Panc1 (cell line): ENCODE measurements around the gene PROX1. TPM values are rescaled to one million over a fixed set of nuclear protein-coding genes. Genes with fewer than 3 reads are reported as not detected.

Source experiments
- ATAC-seq: fragments of 200-7000 bp; cut with Tn5 transposase; 2 replicates; pipeline ENCODE4 v1.9.1; 2020; ENCODE audit warnings: mild to moderate bottlenecking, moderate library complexity
- BruUV-seq: library from RNA; stranded (reverse); fragments of 400-500 nt; replicated peaks from 2 replicates; lab custom pipeline; 2021; lab: Mats Ljungman, UMichigan
- CTCF ChIA-PET: fragments of 300-600 bp; sonication (Branson Sonifier 250); formaldehyde crosslinking; loops from one replicate; lab custom pipeline; 2022; ENCODE audit warnings: antibody characterized with exemption; lab: Charles Lee
- POLR2A ChIA-PET: fragments of 300-600 bp; sonication (Branson Sonifier 250); formaldehyde crosslinking; loops from one replicate; lab custom pipeline; 2022; ENCODE audit warnings: antibody characterized with exemption; lab: Charles Lee
- DNase-seq: peaks from one replicate; pipeline ENCODE4 v3.0.0-alpha.2; 2010; ENCODE audit warnings: low read depth, low spot score
- H3K27ac ChIP-seq: 2 replicates; pipeline ENCODE4 v1.5.1; 2011; ENCODE audit warnings: mild to moderate bottlenecking, low read length, inconsistent platforms
- H3K27me3 ChIP-seq: fragments of 200-500 bp; sonication (Bioruptor generic); 2 replicates; pipeline ENCODE4 v1.6.0; 2014; ENCODE audit warnings: low read length, inconsistent platforms; ENCODE audit not compliant: control insufficient read depth, insufficient read depth
- H3K36me3 ChIP-seq: fragments of 200-500 bp; sonication (Bioruptor generic); 2 replicates; pipeline ENCODE4 v1.5.1; 2014; ENCODE audit warnings: inconsistent platforms, mild to moderate bottlenecking, low read length, moderate library complexity; ENCODE audit not compliant: control insufficient read depth, insufficient read depth
- H3K4me1 ChIP-seq: 2 replicates; pipeline ENCODE4 v1.5.1; 2011; ENCODE audit warnings: inconsistent platforms, mild to moderate bottlenecking, low read length, moderate library complexity; ENCODE audit not compliant: control insufficient read depth, insufficient read depth
- H3K4me3 ChIP-seq, 2 experiments: 2 replicates each; pipeline ENCODE4 v1.5.1; 2011 to 2012; ENCODE audit warnings: low read depth in 2 of 2, low read length in 2 of 2, mild to moderate bottlenecking in 2 of 2, inconsistent platforms in 1 of 2, moderate library complexity in 1 of 2
- H3K9me3 ChIP-seq: fragments of 200-500 bp; sonication (Bioruptor generic); 2 replicates; pipeline ENCODE4 v1.5.1; 2014; ENCODE audit warnings: low read depth, mild to moderate bottlenecking, inconsistent platforms, low read length, moderate library complexity; ENCODE audit not compliant: control insufficient read depth, insufficient read depth
- CTCF ChIP-seq: fragments of 450-650 bp; IDR thresholded peaks from 2 replicates; pipeline ENCODE4 v1.5.1; 2017; ENCODE audit warnings: mild to moderate bottlenecking
- POLR2AphosphoS5 ChIP-seq: IDR thresholded peaks from 2 replicates; pipeline ENCODE4 v1.6.1; 2012; ENCODE audit warnings: mild to moderate bottlenecking, low read depth, low read length, moderate library complexity
- SIN3A ChIP-seq: IDR thresholded peaks from 2 replicates; pipeline ENCODE4 v1.6.1; 2012; ENCODE audit warnings: low read depth, mild to moderate bottlenecking, low read length, moderate library complexity, borderline replicate concordance; ENCODE audit not compliant: insufficient read depth
- TCF7L2 ChIP-seq: IDR thresholded peaks from 2 replicates; pipeline ENCODE4 v1.6.1; 2011; ENCODE audit warnings: mild to moderate bottlenecking, low read depth, low read length, inconsistent platforms
- in situ Hi-C: cut with HindIII; loops from 2 replicates; pipeline ENCODE4 v1.10.0; 2016; ENCODE audit warnings: low sequenced_read_pairs, low pct_unique_long_range_greater_than_20kb
- intact Hi-C: fragments of 100-400 bp; cut with micrococcal nuclease; formaldehyde crosslinking; loops from one replicate; pipeline ENCODE4 v1.10.0; 2022; ENCODE audit not compliant: unreplicated experiment
- total RNA-seq: library from RNA; stranded (reverse); gene quantifications from one replicate; pipeline ENCODE4 v1.2.1, GENCODE V29; 2021; ENCODE audit not compliant: unreplicated experiment
- TF ChIP-seq, protein P1 (sequence below), 2 experiments: IDR thresholded peaks; 2 replicates each; pipeline ENCODE4 v1.6.1; 2011 to 2012; ENCODE audit warnings: low read depth in 2 of 2, control low read depth in 1 of 2, low read length in 1 of 2, mild to moderate bottlenecking in 1 of 2, moderate library complexity in 1 of 2; ENCODE audit not compliant: insufficient read depth in 1 of 2

Gene PROX1
- total RNA-seq, 1 experiment from 2014 or later = 0.13 TPM

DNA sequence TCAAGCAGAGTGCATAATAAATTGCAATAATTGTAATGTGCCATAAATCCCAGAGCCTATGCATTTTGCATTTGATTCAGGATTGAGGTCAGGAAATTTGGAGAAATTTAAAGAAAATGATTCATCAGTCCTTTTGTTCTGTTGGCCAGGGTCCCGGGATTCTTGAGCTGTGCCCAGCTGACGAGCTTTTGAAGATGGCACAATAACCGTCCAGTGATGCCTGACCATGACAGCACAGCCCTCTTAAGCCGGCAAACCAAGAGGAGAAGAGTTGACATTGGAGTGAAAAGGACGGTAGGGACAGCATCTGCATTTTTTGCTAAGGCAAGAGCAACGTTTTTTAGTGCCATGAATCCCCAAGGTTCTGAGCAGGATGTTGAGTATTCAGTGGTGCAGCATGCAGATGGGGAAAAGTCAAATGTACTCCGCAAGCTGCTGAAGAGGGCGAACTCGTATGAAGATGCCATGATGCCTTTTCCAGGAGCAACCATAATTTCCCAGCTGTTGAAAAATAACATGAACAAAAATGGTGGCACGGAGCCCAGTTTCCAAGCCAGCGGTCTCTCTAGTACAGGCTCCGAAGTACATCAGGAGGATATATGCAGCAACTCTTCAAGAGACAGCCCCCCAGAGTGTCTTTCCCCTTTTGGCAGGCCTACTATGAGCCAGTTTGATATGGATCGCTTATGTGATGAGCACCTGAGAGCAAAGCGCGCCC, 8.7 kb downstream of the PROX1 start:
- H3K4me3 ChIP-seq = no peak overlapping the region
- H3K9me3 ChIP-seq = no peaks in the 10 kb centered on the region
- ATAC-seq (no peak), DNase-seq (no peak)
- no peaks in the 10 kb centered on the region for H3K4me1 ChIP-seq
- ChIA-PET POLR2A (no interaction called here), CTCF (no interaction called here)
- in situ Hi-C loops (no loop called here), intact Hi-C loops (no loop called here)
- no peak overlapping the region for H3K27ac ChIP-seq
- H3K27me3 ChIP-seq = peaks cover 40% of the 10 kb centered on the region
- no peaks in the 10 kb centered on the region for H3K36me3 ChIP-seq
- BruUV-seq = no TSS peak
- no peak for TF ChIP-seq TCF7L2
- TF ChIP-seq POLR2AphosphoS5 = no peak

DNA sequence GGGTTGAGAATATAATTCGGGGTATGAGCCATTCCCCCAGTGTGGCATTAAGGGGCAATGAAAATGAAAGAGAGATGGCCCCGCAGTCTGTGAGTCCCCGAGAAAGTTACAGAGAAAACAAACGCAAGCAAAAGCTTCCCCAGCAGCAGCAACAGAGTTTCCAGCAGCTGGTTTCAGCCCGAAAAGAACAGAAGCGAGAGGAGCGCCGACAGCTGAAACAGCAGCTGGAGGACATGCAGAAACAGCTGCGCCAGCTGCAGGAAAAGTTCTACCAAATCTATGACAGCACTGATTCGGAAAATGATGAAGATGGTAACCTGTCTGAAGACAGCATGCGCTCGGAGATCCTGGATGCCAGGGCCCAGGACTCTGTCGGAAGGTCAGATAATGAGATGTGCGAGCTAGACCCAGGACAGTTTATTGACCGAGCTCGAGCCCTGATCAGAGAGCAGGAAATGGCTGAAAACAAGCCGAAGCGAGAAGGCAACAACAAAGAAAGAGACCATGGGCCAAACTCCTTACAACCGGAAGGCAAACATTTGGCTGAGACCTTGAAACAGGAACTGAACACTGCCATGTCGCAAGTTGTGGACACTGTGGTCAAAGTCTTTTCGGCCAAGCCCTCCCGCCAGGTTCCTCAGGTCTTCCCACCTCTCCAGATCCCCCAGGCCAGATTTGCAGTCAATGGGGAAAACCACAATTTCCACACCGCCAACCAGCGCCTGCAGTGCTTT, 9.4 kb downstream of the PROX1 start:
- in situ Hi-C loops (no loop called here), intact Hi-C loops (no loop called here)
- no peaks in the 10 kb centered on the region for H3K36me3 ChIP-seq
- no peak for DNase-seq
- no peaks in the 10 kb centered on the region for H3K4me1 ChIP-seq
- no peak for ATAC-seq
- TF ChIP-seq TCF7L2 (no peak), CTCF (no peak), SIN3A (no peak), POLR2AphosphoS5 (no peak)
- TF ChIP-seq, protein P1, sequence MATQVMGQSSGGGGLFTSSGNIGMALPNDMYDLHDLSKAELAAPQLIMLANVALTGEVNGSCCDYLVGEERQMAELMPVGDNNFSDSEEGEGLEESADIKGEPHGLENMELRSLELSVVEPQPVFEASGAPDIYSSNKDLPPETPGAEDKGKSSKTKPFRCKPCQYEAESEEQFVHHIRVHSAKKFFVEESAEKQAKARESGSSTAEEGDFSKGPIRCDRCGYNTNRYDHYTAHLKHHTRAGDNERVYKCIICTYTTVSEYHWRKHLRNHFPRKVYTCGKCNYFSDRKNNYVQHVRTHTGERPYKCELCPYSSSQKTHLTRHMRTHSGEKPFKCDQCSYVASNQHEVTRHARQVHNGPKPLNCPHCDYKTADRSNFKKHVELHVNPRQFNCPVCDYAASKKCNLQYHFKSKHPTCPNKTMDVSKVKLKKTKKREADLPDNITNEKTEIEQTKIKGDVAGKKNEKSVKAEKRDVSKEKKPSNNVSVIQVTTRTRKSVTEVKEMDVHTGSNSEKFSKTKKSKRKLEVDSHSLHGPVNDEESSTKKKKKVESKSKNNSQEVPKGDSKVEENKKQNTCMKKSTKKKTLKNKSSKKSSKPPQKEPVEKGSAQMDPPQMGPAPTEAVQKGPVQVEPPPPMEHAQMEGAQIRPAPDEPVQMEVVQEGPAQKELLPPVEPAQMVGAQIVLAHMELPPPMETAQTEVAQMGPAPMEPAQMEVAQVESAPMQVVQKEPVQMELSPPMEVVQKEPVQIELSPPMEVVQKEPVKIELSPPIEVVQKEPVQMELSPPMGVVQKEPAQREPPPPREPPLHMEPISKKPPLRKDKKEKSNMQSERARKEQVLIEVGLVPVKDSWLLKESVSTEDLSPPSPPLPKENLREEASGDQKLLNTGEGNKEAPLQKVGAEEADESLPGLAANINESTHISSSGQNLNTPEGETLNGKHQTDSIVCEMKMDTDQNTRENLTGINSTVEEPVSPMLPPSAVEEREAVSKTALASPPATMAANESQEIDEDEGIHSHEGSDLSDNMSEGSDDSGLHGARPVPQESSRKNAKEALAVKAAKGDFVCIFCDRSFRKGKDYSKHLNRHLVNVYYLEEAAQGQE (IDR thresholded peaks at IDR 0.05; ENCODE audit: insufficient read depth in 1 of 2, low read depth in 2 of 2, low read length in 1 of 2) = no peak
- BruUV-seq = no TSS peak
- no peak overlapping the region for H3K4me3 ChIP-seq
- CTCF ChIA-PET = no interaction called here
- no peak overlapping the region for H3K27ac ChIP-seq
- peaks cover 36% of the 10 kb centered on the region for H3K27me3 ChIP-seq
- H3K9me3 ChIP-seq = no peaks in the 10 kb centered on the region
- POLR2A ChIA-PET = no interaction called here

GRCh38 chr1:213997772-213998107, 10.0 kb downstream of the PROX1 start:
- no peak for ATAC-seq
- TF ChIP-seq SIN3A = no peak
- TF ChIP-seq TCF7L2 = no peak
- no peak for TF ChIP-seq CTCF
- TF ChIP-seq, protein P1 (IDR thresholded peaks at IDR 0.05; ENCODE audit: insufficient read depth in 1 of 2, low read depth in 2 of 2, low read length in 1 of 2) = no peak
- no peak for TF ChIP-seq POLR2AphosphoS5
- Histone ChIP-seq H3K9me3 (no peaks in the 10 kb centered on the region), H3K4me3 (no peak overlapping the region), H3K27ac (no peak overlapping the region), H3K36me3 (no peaks in the 10 kb centered on the region), H3K4me1 (no peaks in the 10 kb centered on the region), H3K27me3 (peaks cover 32% of the 10 kb centered on the region)
- ChIA-PET POLR2A (no interaction called here), CTCF (no interaction called here)
- BruUV-seq = no TSS peak
- intact Hi-C loops = no loop called here
- in situ Hi-C loops = no loop called here
- no peak for DNase-seq
